A549 (cell line): Measurements from ENCODE around the gene BCL2L15. TPM values are rescaled to one million over a fixed set of nuclear protein-coding genes. Genes with fewer than 3 reads are reported as not detected.

Source experiments
- ATAC-seq, 2 experiments: fragments of 200-7000 bp in 1 of 2; fragments of >200 bp in 1 of 2; cut with Nextera tagmentation in 1 of 2; cut with Tn5 transposase in 1 of 2; 3 replicates each; pipeline versions ENCODE4 v1.8.0 to v1.9.1; 2018 to 2020; ENCODE audit warnings: mild to moderate bottlenecking in 1 of 2, moderate library complexity in 1 of 2
- CTCF ChIA-PET: fragments of 300-600 bp; sonication (Branson Sonifier 250); formaldehyde crosslinking; extraction: SDS; loops from one replicate; lab custom pipeline; 2021; ENCODE audit warnings: antibody characterized with exemption, inconsistent platforms; lab: Yijun Ruan, JAX
- POLR2A ChIA-PET: fragments of 350-600 bp; formaldehyde crosslinking; extraction: SDS; loops from one replicate; lab custom pipeline; 2021; ENCODE audit warnings: antibody characterized with exemption, inconsistent platforms; lab: Yijun Ruan, JAX
- DNase-seq, 2 experiments: peaks; one replicate each; pipeline versions ENCODE4 v3.0.0 to v3.0.0-alpha.2; 2011 to 2016; ENCODE audit warnings: low read depth in 1 of 2, low spot score in 1 of 2
- FAIRE-seq: peaks from 2 replicates; lab custom pipeline; 2011; peaks lifted over from hg19 to GRCh38; lab: Jason Lieb, UNC
- H3K27ac ChIP-seq, 2 experiments: fragments of >200 bp; sonication (Bioruptor Twin); formaldehyde crosslinking; 3 replicates each; pipeline ENCODE4 v1.5.1; 2016 to 2017
- H3K4me1 ChIP-seq: fragments of >200 bp; sonication (Bioruptor Twin); formaldehyde crosslinking; 3 replicates; pipeline ENCODE4 v1.6.1; 2016
- H3K4me2 ChIP-seq: fragments of >200 bp; sonication (Bioruptor Twin); formaldehyde crosslinking; 3 replicates; pipeline ENCODE4 v1.6.1; 2016
- H3K4me3 ChIP-seq: fragments of >200 bp; sonication (Bioruptor Twin); formaldehyde crosslinking; 3 replicates; pipeline ENCODE4 v1.5.1; 2016
- H3K9me3 ChIP-seq: fragments of >200 bp; sonication (Bioruptor Twin); formaldehyde crosslinking; 3 replicates; pipeline ENCODE4 v1.6.1; 2016
- CBX8 ChIP-seq: fragments of 200-600 bp; sonication (generic); IDR thresholded peaks from 2 replicates; pipeline ENCODE4 v1.6.1; 2016
- CHD2 ChIP-seq: fragments of 150-350 bp; IDR thresholded peaks from 2 replicates; pipeline ENCODE4 v1.6.1; 2014; ENCODE audit warnings: low read length; ENCODE audit not compliant: partially characterized antibody
- CHD4 ChIP-seq: fragments of 200-600 bp; sonication (generic); IDR thresholded peaks from 2 replicates; pipeline ENCODE4 v1.6.1; 2016; ENCODE audit warnings: antibody characterized with exemption, mild to moderate bottlenecking, borderline replicate concordance
- EHF ChIP-seq: fragments of 250-450 bp; sonication (Bioruptor Pico); IDR thresholded peaks from 2 replicates; pipeline ENCODE4 v1.5.0; 2020; ENCODE audit warnings: mild to moderate bottlenecking
- EHMT2 ChIP-seq: fragments of 200-600 bp; sonication (generic); IDR thresholded peaks from 2 replicates; pipeline ENCODE4 v1.6.1; 2016; ENCODE audit warnings: antibody characterized with exemption, low read depth, mild to moderate bottlenecking, moderate library complexity
- FOXS1 ChIP-seq: fragments of 250-450 bp; sonication (Bioruptor Pico); IDR thresholded peaks from 2 replicates; pipeline ENCODE4 v1.5.0; 2020; ENCODE audit warnings: mild to moderate bottlenecking, moderate library complexity
- HDAC2 ChIP-seq: fragments of 200-600 bp; sonication (generic); IDR thresholded peaks from 2 replicates; pipeline ENCODE4 v1.6.1; 2016
- HOXB13 ChIP-seq: fragments of 250-450 bp; sonication (Bioruptor Pico); IDR thresholded peaks from 2 replicates; pipeline ENCODE4 v1.5.0; 2020; ENCODE audit warnings: low read depth, mild to moderate bottlenecking, moderate library complexity
- KDM1A ChIP-seq: fragments of 200-600 bp; sonication (generic); IDR thresholded peaks from 2 replicates; pipeline ENCODE4 v1.6.1; 2016; ENCODE audit warnings: low read depth, mild to moderate bottlenecking
- MAFK ChIP-seq: fragments of 450-650 bp; IDR thresholded peaks from 2 replicates; pipeline ENCODE4 v1.6.1; 2014; ENCODE audit not compliant: partially characterized antibody
- MYC ChIP-seq: IDR thresholded peaks from 2 replicates; pipeline ENCODE4 v1.6.1; 2012; ENCODE audit warnings: mild to moderate bottlenecking, inconsistent platforms, low read length, improper control_type of control experiment, borderline replicate concordance
- POLR2AphosphoS2 ChIP-seq: conservative IDR thresholded peaks from 2 replicates; pipeline ENCODE4 v1.6.1; 2012; ENCODE audit warnings: low read length, improper control_type of control experiment, inconsistent platforms
- RAD21 ChIP-seq, 2 experiments: fragments of >200 bp in 1 of 2; sonication (Bioruptor Twin) in 1 of 2; formaldehyde crosslinking in 1 of 2; IDR thresholded peaks in 1 of 2; conservative IDR thresholded peaks in 1 of 2; 2 replicates in 1 of 2; 3 replicates in 1 of 2; pipeline ENCODE4 v1.6.1; 2012 to 2018; ENCODE audit warnings: inconsistent platforms in 1 of 2
- RCOR1 ChIP-seq: fragments of 150-350 bp; IDR thresholded peaks from 2 replicates; pipeline ENCODE4 v1.6.1; 2014; ENCODE audit warnings: antibody characterized with exemption, low read length, low read depth
- RFX5 ChIP-seq: fragments of 450-650 bp; IDR thresholded peaks from 2 replicates; pipeline ENCODE4 v1.7.1; 2014; ENCODE audit warnings: antibody characterized with exemption, mild to moderate bottlenecking, moderate library complexity
- RNF2 ChIP-seq: fragments of 200-600 bp; sonication (generic); IDR thresholded peaks from 2 replicates; pipeline ENCODE4 v1.6.1; 2016; ENCODE audit warnings: low read depth, mild to moderate bottlenecking, antibody characterized with exemption, moderate library complexity, borderline replicate concordance
- TFCP2L1 ChIP-seq: fragments of 250-450 bp; sonication (Bioruptor Pico); IDR thresholded peaks from 2 replicates; pipeline ENCODE4 v1.5.0; 2021; ENCODE audit warnings: mild to moderate bottlenecking
- ZC3H11A ChIP-seq: fragments of 450-650 bp; IDR thresholded peaks from 2 replicates; pipeline ENCODE4 v1.6.1; 2014; ENCODE audit warnings: antibody characterized with exemption, mild to moderate bottlenecking
- ZFP36 ChIP-seq: fragments of 450-650 bp; IDR thresholded peaks from 2 replicates; pipeline ENCODE4 v1.6.1; 2014; ENCODE audit warnings: borderline replicate concordance; ENCODE audit not compliant: partially characterized antibody
- ZNF302 ChIP-seq: fragments of 250-450 bp; sonication (Bioruptor Pico); IDR thresholded peaks from 2 replicates; pipeline ENCODE4 v1.9.0; 2021; ENCODE audit warnings: inconsistent platforms, mild to moderate bottlenecking, moderate library complexity
- ZSCAN20 ChIP-seq: fragments of 250-450 bp; sonication (Bioruptor Pico); IDR thresholded peaks from 2 replicates; pipeline ENCODE4 v1.8.0; 2022; ENCODE audit warnings: mild to moderate bottlenecking, moderate library complexity
- WGBS: methylation state at CpG from one replicate; pipeline ENCODE4 v1.1.6; 2017; ENCODE audit errors: missing lambda C conversion rate; 5-methylcytosine and 5-hydroxymethylcytosine counted together
- polyA plus RNA-seq, 4 experiments: library from polyadenylated mRNA; depleted of rRNA in 3 of 4; stranded (reverse); fragments of >200 nt; fragmentation: RNase III in 1 of 4; extraction: RNeasy Plus Mini Kit Qiagen cat#74134 plus additional on column Dnase treatment in 1 of 4; gene quantifications; 2 replicates in 3 of 4; 3 replicates in 1 of 4; pipeline ENCODE4 v1.2.3, GENCODE V29; 2011 to 2017
- TF ChIP-seq, protein P1 (sequence below): fragments of >200 bp; sonication (Bioruptor Twin); formaldehyde crosslinking; IDR thresholded peaks from 2 replicates; pipeline ENCODE4 v1.6.1; 2016
- TF ChIP-seq, protein P2 (sequence below): IDR thresholded peaks from 2 replicates; pipeline ENCODE4 v1.6.1; 2012
- TF ChIP-seq, protein P3 (sequence below): fragments of 150-350 bp; IDR thresholded peaks from 2 replicates; pipeline ENCODE4 v1.6.1; 2014; ENCODE audit warnings: low read depth, mild to moderate bottlenecking, low read length
- TF ChIP-seq, protein P4 (sequence below): fragments of 450-650 bp; IDR thresholded peaks from 2 replicates; pipeline ENCODE4 v1.6.1; 2014; ENCODE audit warnings: antibody characterized with exemption
- TF ChIP-seq, protein P5 (sequence below): fragments of >200 bp; sonication (Bioruptor Twin); formaldehyde crosslinking; IDR thresholded peaks from 3 replicates; pipeline ENCODE4 v1.5.1; 2016
- TF ChIP-seq, protein P6 (sequence below): fragments of 250-450 bp; sonication (Bioruptor Pico); IDR thresholded peaks from 2 replicates; pipeline ENCODE4 v1.5.0; 2021; ENCODE audit warnings: mild to moderate bottlenecking, moderate library complexity, borderline replicate concordance

Gene BCL2L15
- polyA plus RNA-seq, 2 of the 4 experiments (the other 2 are of a cell fraction), result 2.1 to 2.3 TPM

DNA sequence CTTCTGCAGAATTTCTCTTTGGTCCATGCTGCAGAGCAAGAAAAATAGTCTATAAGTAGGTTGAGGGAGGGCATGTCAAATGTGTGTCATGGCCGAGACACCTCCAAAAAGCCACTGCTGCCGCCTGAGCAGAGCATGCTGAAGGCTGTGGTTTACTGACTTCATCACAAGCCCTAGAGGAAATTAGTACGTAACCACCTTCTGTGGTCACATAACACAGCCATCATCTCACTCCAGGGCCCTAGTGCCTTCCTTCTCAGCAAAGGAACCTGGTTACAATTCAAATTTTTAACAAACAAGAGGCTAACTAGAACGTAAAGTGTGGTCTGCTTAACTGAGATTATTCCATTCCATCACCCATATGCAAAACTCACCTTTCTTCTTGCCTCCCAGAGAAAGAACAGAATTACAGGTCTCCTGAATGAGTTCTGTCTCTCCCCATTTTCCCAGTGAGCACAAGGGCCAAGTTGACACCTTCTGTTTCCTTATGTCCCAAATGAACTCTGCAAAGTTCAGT lies 15.7 kb downstream of the BCL2L15 start, which contains the start of gene PTPN22:
TSS of gene PTPN22 (minus strand) at position 116 of the 517 bp plus-strand sequence.
- ATAC-seq, result no peak
- Histone ChIP-seq H3K4me3 (no peak within 1 kb of the TSS), H3K4me2 (no peak within 1 kb of the TSS), H3K9me3 (no peaks in the 10 kb centered on the region), H3K27ac (no peak within 1 kb of the TSS), H3K4me1 (no peaks in the 10 kb centered on the region)
- CTCF ChIA-PET, result no interaction called here
- no peak for DNase-seq
- WGBS, result 91% methylated on average over 4 of the region's 4 CpGs
- TF ChIP-seq RFX5, result no peak
- TF ChIP-seq KDM1A, result no peak
- no peak for TF ChIP-seq ZFP36
- no peak for TF ChIP-seq MAFK
- TF ChIP-seq MYC, result no peak
- TF ChIP-seq HOXB13 (CRISPR knock-in tag), result no peak
- TF ChIP-seq, protein P1, sequence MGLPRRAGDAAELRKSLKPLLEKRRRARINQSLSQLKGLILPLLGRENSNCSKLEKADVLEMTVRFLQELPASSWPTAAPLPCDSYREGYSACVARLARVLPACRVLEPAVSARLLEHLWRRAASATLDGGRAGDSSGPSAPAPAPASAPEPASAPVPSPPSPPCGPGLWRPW, result no peak
- TF ChIP-seq FOXS1 (CRISPR knock-in tag), result no peak
- no peak for TF ChIP-seq POLR2AphosphoS2
- no peak for TF ChIP-seq CHD2
- TF ChIP-seq HDAC2, result no peak
- no peak for TF ChIP-seq CHD4
- no peak for TF ChIP-seq ZC3H11A
- no peak for TF ChIP-seq RAD21 (conservative IDR thresholded peaks at IDR 0.05 in 1 of 2, IDR thresholded peaks at IDR 0.05 in 1 of 2)
- TF ChIP-seq EHF (CRISPR knock-in tag), result no peak
- TF ChIP-seq ZSCAN20 (CRISPR knock-in tag), result no peak
- no peak for FAIRE-seq
- POLR2A ChIA-PET, result no interaction called here

DNA sequence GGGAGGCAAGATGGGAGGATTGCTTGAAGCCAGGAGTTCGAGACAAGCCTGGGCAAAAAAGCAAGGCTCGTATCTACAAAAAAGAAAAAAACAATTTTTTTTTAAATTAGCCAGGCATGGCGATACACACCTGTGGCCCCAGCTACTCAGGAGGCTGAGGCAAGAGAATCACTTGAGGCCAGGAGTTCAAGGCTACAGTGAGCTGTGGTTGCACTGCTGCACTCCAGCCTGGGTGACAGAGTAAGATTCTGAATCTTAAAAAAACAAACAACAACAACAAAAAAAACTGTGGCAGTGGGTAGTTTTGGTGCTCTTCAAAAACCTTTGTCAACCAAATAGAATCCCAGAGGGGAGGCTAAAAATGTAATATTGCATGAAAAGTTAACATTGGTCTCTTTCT lies 16.6 kb downstream of the BCL2L15 start:
- no peak for ATAC-seq
- ChIA-PET POLR2A (no interaction called here), CTCF (interaction anchor here (0.9 kb wide), 1 partner anchor 12 kb away, joined by 3 read pairs; no protein-coding TSS in a partner anchor)
- H3K27ac ChIP-seq, result no peak overlapping the region
- TF ChIP-seq RFX5, result no peak
- no peak for TF ChIP-seq CBX8
- TF ChIP-seq, protein P1, result no peak
- TF ChIP-seq POLR2AphosphoS2, result no peak
- TF ChIP-seq MAFK, result no peak
- no peak for TF ChIP-seq EHMT2
- TF ChIP-seq TFCP2L1 (CRISPR knock-in tag), result no peak
- no peak for TF ChIP-seq EHF (CRISPR knock-in tag)
- TF ChIP-seq, protein P2, sequence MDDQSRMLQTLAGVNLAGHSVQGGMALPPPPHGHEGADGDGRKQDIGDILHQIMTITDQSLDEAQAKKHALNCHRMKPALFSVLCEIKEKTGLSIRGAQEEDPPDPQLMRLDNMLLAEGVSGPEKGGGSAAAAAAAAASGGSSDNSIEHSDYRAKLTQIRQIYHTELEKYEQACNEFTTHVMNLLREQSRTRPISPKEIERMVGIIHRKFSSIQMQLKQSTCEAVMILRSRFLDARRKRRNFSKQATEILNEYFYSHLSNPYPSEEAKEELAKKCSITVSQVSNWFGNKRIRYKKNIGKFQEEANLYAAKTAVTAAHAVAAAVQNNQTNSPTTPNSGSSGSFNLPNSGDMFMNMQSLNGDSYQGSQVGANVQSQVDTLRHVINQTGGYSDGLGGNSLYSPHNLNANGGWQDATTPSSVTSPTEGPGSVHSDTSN, result no peak
- no peak for TF ChIP-seq RCOR1
- TF ChIP-seq, protein P3, sequence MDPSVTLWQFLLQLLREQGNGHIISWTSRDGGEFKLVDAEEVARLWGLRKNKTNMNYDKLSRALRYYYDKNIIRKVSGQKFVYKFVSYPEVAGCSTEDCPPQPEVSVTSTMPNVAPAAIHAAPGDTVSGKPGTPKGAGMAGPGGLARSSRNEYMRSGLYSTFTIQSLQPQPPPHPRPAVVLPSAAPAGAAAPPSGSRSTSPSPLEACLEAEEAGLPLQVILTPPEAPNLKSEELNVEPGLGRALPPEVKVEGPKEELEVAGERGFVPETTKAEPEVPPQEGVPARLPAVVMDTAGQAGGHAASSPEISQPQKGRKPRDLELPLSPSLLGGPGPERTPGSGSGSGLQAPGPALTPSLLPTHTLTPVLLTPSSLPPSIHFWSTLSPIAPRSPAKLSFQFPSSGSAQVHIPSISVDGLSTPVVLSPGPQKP, result no peak
- TF ChIP-seq RNF2, result no peak
- no peak for TF ChIP-seq ZNF302 (CRISPR knock-in tag)
- TF ChIP-seq CHD4, result no peak
- TF ChIP-seq, protein P4, sequence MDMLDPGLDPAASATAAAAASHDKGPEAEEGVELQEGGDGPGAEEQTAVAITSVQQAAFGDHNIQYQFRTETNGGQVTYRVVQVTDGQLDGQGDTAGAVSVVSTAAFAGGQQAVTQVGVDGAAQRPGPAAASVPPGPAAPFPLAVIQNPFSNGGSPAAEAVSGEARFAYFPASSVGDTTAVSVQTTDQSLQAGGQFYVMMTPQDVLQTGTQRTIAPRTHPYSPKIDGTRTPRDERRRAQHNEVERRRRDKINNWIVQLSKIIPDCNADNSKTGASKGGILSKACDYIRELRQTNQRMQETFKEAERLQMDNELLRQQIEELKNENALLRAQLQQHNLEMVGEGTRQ, result no peak
- TF ChIP-seq, protein P5, sequence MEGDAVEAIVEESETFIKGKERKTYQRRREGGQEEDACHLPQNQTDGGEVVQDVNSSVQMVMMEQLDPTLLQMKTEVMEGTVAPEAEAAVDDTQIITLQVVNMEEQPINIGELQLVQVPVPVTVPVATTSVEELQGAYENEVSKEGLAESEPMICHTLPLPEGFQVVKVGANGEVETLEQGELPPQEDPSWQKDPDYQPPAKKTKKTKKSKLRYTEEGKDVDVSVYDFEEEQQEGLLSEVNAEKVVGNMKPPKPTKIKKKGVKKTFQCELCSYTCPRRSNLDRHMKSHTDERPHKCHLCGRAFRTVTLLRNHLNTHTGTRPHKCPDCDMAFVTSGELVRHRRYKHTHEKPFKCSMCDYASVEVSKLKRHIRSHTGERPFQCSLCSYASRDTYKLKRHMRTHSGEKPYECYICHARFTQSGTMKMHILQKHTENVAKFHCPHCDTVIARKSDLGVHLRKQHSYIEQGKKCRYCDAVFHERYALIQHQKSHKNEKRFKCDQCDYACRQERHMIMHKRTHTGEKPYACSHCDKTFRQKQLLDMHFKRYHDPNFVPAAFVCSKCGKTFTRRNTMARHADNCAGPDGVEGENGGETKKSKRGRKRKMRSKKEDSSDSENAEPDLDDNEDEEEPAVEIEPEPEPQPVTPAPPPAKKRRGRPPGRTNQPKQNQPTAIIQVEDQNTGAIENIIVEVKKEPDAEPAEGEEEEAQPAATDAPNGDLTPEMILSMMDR, result no peak
- TF ChIP-seq MYC, result no peak
- TF ChIP-seq, protein P6, sequence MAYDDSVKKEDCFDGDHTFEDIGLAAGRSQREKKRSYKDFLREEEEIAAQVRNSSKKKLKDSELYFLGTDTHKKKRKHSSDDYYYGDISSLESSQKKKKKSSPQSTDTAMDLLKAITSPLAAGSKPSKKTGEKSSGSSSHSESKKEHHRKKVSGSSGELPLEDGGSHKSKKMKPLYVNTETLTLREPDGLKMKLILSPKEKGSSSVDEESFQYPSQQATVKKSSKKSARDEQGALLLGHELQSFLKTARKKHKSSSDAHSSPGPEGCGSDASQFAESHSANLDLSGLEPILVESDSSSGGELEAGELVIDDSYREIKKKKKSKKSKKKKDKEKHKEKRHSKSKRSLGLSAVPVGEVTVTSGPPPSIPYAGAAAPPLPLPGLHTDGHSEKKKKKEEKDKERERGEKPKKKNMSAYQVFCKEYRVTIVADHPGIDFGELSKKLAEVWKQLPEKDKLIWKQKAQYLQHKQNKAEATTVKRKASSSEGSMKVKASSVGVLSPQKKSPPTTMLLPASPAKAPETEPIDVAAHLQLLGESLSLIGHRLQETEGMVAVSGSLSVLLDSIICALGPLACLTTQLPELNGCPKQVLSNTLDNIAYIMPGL (CRISPR knock-in tag), result no peak
- no peak for TF ChIP-seq ZFP36
- DNase-seq, result no peak
- H3K4me3 ChIP-seq, result no peak overlapping the region
- no peaks in the 10 kb centered on the region for H3K4me1 ChIP-seq
- WGBS, result 75% methylated on average over 3 of the region's 3 CpGs
- no peak overlapping the region for H3K4me2 ChIP-seq
- FAIRE-seq, result no peak
- no peaks in the 10 kb centered on the region for H3K9me3 ChIP-seq
